Measurements from ENCODE around the gene RABL2B.
"Not testable (repeated sequence)": the region's sequence is repeated elsewhere in the genome, so short reads cannot be mapped to it uniquely, and the experiment has no call there.

Gene RABL2B

DNA sequence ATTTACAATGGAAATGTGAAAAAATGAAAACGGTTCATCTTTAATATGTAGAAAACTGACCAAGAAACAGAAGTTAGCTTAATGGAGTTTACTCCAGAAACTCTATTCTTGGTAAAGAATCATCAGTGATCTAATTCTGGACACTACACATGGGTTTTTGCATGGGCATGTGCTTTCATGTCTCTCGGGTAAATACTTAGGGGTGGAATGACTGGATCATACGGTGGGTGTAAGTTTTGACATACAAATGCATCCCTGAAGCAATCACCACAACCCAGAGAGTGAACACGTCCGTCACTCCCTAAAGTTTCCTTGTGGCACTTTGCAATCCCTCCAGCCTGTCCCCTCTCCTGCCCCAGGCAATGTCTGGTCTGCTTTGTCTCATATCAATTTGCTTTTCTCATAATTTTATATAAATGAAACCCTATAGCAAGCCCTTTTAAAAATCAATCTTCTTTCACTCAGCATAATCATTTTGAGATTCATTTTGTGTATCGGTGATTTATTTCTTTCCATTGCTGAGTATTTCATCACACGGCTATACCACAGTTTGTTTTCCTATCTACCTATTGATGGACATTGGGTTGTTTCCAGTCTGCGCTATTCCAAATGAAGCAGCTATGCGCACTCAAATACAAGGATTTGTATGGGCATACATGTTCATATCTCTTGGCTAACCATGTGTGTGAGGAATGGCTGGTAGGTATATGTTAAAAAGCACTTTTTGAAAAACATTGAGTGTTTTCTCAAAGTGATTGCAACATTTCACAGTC is 33.9 kb downstream of the RABL2B start:
- not testable (repeated sequence) for H3K27me3 ChIP-seq (ENCODE audit: insufficient read depth, poor library complexity, severe bottlenecking); DNase-seq (ENCODE audit: low read depth in 1 of 2, low spot score in 1 of 2); H3K27ac ChIP-seq (replicated peaks); H3K4me3 ChIP-seq (replicated peaks; ENCODE audit: insufficient read depth, low read length)

DNA sequence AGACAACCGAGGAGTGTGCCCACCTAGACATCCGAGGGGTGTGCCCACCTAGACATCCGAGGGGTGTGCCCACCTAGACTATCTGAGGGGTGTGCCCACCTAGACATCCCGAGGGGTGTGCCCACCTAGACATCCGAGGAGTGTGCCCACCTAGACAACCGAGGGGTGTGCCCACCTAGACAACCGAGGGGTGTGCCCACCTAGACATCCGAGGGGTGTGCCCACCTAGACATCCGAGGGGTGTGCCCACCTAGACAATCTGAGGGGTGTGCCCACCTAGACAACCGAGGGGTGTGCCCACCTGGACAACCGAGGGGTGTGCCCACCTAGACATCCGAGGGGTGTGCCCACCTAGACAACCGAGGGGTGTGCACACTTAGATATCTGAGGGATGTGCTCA is 34.8 kb downstream of the RABL2B start:
- not testable (repeated sequence) for H3K27ac ChIP-seq (replicated peaks); H3K27me3 ChIP-seq (ENCODE audit: insufficient read depth, poor library complexity, severe bottlenecking); DNase-seq (ENCODE audit: low read depth in 1 of 2, low spot score in 1 of 2); H3K4me3 ChIP-seq (replicated peaks; ENCODE audit: insufficient read depth, low read length)

DNA sequence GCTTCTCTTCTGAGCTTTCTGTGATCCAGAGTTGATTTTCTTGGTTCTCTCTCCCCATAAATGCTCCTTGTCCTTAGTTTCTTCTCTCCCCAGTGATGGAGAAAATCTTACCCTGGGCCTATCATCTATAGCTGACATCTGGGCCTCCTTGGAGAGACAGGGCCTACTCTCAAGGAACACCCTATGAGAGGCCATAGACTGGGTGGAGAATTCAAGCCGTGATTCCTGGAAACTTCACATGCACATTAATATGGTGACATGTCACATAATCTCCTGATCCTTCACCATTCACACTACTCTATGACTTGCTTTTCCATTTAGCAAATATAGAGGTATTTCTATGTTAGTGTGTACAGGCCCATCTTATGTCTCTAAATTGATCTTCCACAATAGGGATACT is 35.9 kb downstream of the RABL2B start:
- H3K27me3 ChIP-seq (ENCODE audit: insufficient read depth, poor library complexity, severe bottlenecking); H3K4me3 ChIP-seq (replicated peaks; ENCODE audit: insufficient read depth, low read length); H3K27ac ChIP-seq (replicated peaks); DNase-seq (ENCODE audit: low read depth in 1 of 2, low spot score in 1 of 2): not testable (repeated sequence)

DNA sequence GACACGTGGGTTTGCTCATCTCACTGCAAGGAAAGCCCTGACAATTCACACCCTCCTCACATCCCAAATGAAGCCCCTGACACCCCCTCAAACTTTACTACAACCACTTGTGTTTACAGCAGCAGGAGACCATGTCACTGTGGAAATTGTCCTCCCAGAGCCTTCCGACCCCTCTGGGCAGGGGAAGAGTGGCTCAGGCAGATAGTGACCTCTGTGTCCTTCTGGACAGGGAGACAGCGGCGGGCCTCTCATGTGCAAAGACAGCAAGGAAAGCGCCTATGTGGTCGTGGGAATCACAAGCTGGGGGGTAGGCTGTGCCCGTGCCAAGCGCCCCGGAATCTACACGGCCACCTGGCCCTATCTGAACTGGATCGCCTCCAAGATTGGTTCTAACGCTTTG is 39.0 kb downstream of the RABL2B start:
- not testable (repeated sequence) for H3K27me3 ChIP-seq (ENCODE audit: insufficient read depth, poor library complexity, severe bottlenecking); DNase-seq (ENCODE audit: low read depth in 1 of 2, low spot score in 1 of 2); H3K27ac ChIP-seq (replicated peaks); H3K4me3 ChIP-seq (replicated peaks; ENCODE audit: insufficient read depth, low read length)

DNA sequence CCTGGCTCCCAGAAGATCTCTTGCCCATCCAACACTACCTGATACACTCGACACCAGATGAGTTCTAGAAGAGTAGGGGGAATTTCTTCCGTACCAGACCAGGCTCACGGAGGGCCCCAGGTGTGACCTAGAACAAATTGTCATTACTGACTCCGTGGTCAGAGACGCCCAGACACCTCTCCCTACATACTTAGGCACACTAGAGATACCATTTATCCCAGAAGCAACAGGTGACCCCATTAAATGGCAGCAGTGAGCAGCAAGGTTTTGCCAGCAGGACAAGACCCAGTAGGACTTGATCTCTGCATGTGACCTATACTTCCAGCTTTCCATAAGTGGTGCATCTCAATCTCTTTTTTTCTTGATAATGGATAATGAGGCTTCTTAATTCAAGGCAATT is 42.7 kb downstream of the RABL2B start:
- DNase-seq (ENCODE audit: low read depth in 1 of 2, low spot score in 1 of 2); H3K4me3 ChIP-seq (replicated peaks; ENCODE audit: insufficient read depth, low read length); H3K27me3 ChIP-seq (ENCODE audit: insufficient read depth, poor library complexity, severe bottlenecking); H3K27ac ChIP-seq (replicated peaks): not testable (repeated sequence)

DNA sequence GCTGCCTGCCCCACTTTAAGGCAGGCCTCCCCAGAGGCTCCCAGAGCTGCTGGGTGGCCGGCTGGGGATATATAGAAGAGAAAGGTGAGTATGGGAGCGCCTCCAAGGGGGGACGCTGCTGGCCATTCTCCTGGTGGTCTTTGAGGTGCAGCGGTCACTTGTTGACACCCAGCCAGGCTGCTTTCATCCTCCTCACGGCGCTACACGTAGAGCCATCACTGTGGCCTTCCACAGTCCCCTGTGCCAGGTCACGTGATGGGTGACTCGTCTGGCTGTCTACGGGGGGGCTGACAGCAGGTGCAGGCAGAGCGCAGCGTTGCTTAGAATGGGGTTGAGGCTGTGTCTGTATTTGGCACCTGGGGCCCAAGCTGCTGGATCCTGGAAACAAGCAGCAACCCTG is 43.5 kb downstream of the RABL2B start:
- Histone ChIP-seq H3K27me3 (ENCODE audit: insufficient read depth, poor library complexity, severe bottlenecking) (no peaks in the 10 kb centered on the region), H3K27ac (replicated peaks) (no peak overlapping the region), H3K4me3 (replicated peaks; ENCODE audit: insufficient read depth, low read length) (no peak overlapping the region)
- TF ChIP-seq, protein P1, sequence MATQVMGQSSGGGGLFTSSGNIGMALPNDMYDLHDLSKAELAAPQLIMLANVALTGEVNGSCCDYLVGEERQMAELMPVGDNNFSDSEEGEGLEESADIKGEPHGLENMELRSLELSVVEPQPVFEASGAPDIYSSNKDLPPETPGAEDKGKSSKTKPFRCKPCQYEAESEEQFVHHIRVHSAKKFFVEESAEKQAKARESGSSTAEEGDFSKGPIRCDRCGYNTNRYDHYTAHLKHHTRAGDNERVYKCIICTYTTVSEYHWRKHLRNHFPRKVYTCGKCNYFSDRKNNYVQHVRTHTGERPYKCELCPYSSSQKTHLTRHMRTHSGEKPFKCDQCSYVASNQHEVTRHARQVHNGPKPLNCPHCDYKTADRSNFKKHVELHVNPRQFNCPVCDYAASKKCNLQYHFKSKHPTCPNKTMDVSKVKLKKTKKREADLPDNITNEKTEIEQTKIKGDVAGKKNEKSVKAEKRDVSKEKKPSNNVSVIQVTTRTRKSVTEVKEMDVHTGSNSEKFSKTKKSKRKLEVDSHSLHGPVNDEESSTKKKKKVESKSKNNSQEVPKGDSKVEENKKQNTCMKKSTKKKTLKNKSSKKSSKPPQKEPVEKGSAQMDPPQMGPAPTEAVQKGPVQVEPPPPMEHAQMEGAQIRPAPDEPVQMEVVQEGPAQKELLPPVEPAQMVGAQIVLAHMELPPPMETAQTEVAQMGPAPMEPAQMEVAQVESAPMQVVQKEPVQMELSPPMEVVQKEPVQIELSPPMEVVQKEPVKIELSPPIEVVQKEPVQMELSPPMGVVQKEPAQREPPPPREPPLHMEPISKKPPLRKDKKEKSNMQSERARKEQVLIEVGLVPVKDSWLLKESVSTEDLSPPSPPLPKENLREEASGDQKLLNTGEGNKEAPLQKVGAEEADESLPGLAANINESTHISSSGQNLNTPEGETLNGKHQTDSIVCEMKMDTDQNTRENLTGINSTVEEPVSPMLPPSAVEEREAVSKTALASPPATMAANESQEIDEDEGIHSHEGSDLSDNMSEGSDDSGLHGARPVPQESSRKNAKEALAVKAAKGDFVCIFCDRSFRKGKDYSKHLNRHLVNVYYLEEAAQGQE (IDR thresholded peaks at IDR 0.05; ENCODE audit: insufficient replicate concordance, low read depth) = no peak
- TF ChIP-seq, protein P2, sequence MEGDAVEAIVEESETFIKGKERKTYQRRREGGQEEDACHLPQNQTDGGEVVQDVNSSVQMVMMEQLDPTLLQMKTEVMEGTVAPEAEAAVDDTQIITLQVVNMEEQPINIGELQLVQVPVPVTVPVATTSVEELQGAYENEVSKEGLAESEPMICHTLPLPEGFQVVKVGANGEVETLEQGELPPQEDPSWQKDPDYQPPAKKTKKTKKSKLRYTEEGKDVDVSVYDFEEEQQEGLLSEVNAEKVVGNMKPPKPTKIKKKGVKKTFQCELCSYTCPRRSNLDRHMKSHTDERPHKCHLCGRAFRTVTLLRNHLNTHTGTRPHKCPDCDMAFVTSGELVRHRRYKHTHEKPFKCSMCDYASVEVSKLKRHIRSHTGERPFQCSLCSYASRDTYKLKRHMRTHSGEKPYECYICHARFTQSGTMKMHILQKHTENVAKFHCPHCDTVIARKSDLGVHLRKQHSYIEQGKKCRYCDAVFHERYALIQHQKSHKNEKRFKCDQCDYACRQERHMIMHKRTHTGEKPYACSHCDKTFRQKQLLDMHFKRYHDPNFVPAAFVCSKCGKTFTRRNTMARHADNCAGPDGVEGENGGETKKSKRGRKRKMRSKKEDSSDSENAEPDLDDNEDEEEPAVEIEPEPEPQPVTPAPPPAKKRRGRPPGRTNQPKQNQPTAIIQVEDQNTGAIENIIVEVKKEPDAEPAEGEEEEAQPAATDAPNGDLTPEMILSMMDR (IDR thresholded peaks at IDR 0.05; ENCODE audit: insufficient read depth, low read length) = no peak
- no peak for TF ChIP-seq POLR2AphosphoS5 (IDR thresholded peaks at IDR 0.05; ENCODE audit: low read depth)
- no peak for TF ChIP-seq GABPA (IDR thresholded peaks at IDR 0.05; ENCODE audit: low read depth)
- TF ChIP-seq SPI1 (IDR thresholded peaks at IDR 0.05; ENCODE audit: borderline replicate concordance, low read depth) = no peak
- DNase-seq (ENCODE audit: low read depth in 1 of 2, low spot score in 1 of 2) = no peak

DNA sequence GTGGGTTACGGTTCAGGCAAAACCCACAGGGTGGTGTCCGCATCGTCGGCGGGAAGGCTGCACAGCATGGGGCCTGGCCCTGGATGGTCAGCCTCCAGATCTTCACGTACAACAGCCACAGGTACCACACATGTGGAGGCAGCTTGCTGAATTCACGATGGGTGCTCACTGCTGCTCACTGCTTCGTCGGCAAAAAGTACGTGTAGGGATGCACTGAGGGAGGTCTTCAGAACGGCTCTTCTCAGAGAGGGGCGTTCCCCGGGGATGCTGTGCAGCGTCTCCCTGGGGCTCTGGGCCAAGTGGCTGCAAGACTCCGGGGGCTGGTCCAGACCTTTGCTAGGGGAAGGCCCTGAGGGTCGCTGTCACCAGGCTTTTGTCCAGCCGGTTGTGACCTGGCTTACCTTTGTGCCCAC is 44.2 kb downstream of the RABL2B start:
- TF ChIP-seq SPI1 (IDR thresholded peaks at IDR 0.05; ENCODE audit: borderline replicate concordance, low read depth) = no peak
- TF ChIP-seq GABPA (IDR thresholded peaks at IDR 0.05; ENCODE audit: low read depth) = no peak
- TF ChIP-seq, protein P1 (IDR thresholded peaks at IDR 0.05; ENCODE audit: insufficient replicate concordance, low read depth) = no peak
- TF ChIP-seq, protein P2 (IDR thresholded peaks at IDR 0.05; ENCODE audit: insufficient read depth, low read length) = no peak
- no peak for TF ChIP-seq POLR2AphosphoS5 (IDR thresholded peaks at IDR 0.05; ENCODE audit: low read depth)
- no peaks in the 10 kb centered on the region for H3K27me3 ChIP-seq (ENCODE audit: insufficient read depth, poor library complexity, severe bottlenecking)
- DNase-seq (ENCODE audit: low read depth in 1 of 2, low spot score in 1 of 2) = no peak
- no peak overlapping the region for H3K27ac ChIP-seq (replicated peaks)
- H3K4me3 ChIP-seq (replicated peaks; ENCODE audit: insufficient read depth, low read length) = no peak overlapping the region

Data from HL-60 (cell line).